Measurements from ENCODE around the gene DIDO1.

The DIDO1 gene

GRCh38 chr20:62905536-62906117 is 20.7 kb downstream of the DIDO1 start:
- Histone ChIP-seq H2BK120ac (ENCODE audit: insufficient read depth, low read length, poor library complexity) (no peak overlapping the region), H3K4me3 (ENCODE audit: low read depth, low read length) (no peak overlapping the region), H3K4me2 (ENCODE audit: low read length) (no peak overlapping the region), H4K12ac (ENCODE audit: low read depth, low read length) (no peak overlapping the region), H4K8ac (ENCODE audit: low read depth, low read length) (no peak overlapping the region), H3K36me3 (ENCODE audit: control insufficient read depth in 1 of 2, insufficient read depth in 2 of 2, low read length in 2 of 2) (peaks cover 68 to 82% of the 10 kb centered on the region in 2 experiments), H3K9ac (ENCODE audit: low read length) (no peak overlapping the region), H3K23ac (ENCODE audit: low read length) (no peak overlapping the region), H3K18ac (ENCODE audit: low read length) (no peak overlapping the region), H3K27ac (ENCODE audit: low read depth, low read length) (no peak overlapping the region), H3K4ac (ENCODE audit: low read depth, low read length) (no peak overlapping the region), H3K79me2 (ENCODE audit: control insufficient read depth, insufficient read depth, low read length, poor library complexity) (no peaks in the 10 kb centered on the region), H2BK5ac (ENCODE audit: low read depth, low read length, poor library complexity) (no peak overlapping the region), H2BK12ac (ENCODE audit: low read length) (no peak overlapping the region), H3K4me1 (ENCODE audit: control insufficient read depth in 1 of 2, insufficient read depth in 2 of 2, low read length in 2 of 2) (peaks cover 4 to 8% of the 10 kb centered on the region in 2 experiments), H3K79me1 (ENCODE audit: low read length) (no peaks in the 10 kb centered on the region), H2AFZ (ENCODE audit: insufficient read depth, low read length, poor library complexity) (no peak overlapping the region), H3K27me3 (ENCODE audit: insufficient read depth, low read length) (no peaks in the 10 kb centered on the region), H4K91ac (ENCODE audit: low read depth, low read length) (no peak overlapping the region), H2AK5ac (ENCODE audit: low read length) (no peak overlapping the region), H3K14ac (ENCODE audit: low read length) (no peak overlapping the region), H3K9me3 (ENCODE audit: insufficient read depth, low read depth, low read length) (no peaks in the 10 kb centered on the region)
- no peak for DNase-seq
- WGBS (ENCODE audit: extremely low coverage, insufficient coverage, insufficient read length), result no CpG with 5 or more reads among the region's 17 CpGs

- no peak overlapping the region for H4K8ac ChIP-seq (ENCODE audit: low read depth, low read length)
- no peaks in the 10 kb centered on the region for H3K9me3 ChIP-seq (ENCODE audit: insufficient read depth, low read depth, low read length)
- H3K27ac ChIP-seq (ENCODE audit: low read depth, low read length), result no peak overlapping the region
- H3K18ac ChIP-seq (ENCODE audit: low read length), result no peak overlapping the region
- no peak overlapping the region for H2BK12ac ChIP-seq (ENCODE audit: low read length)
- H3K79me1 ChIP-seq (ENCODE audit: low read length), result no peaks in the 10 kb centered on the region
- H2AFZ ChIP-seq (ENCODE audit: insufficient read depth, low read length, poor library complexity), result no peak overlapping the region
- peaks cover 1% of the 10 kb centered on the region for H3K79me2 ChIP-seq (ENCODE audit: control insufficient read depth, insufficient read depth, low read length, poor library complexity)
- H2BK5ac ChIP-seq (ENCODE audit: low read depth, low read length, poor library complexity), result no peak overlapping the region
- H2AK5ac ChIP-seq (ENCODE audit: low read length), result no peak overlapping the region
- H3K27me3 ChIP-seq (ENCODE audit: insufficient read depth, low read length), result no peaks in the 10 kb centered on the region
- no peak overlapping the region for H3K9ac ChIP-seq (ENCODE audit: low read length)
- H2BK120ac ChIP-seq (ENCODE audit: insufficient read depth, low read length, poor library complexity), result no peak overlapping the region
- H3K4me1 ChIP-seq (ENCODE audit: control insufficient read depth in 1 of 2, insufficient read depth in 2 of 2, low read length in 2 of 2), result peaks cover 7 to 13% of the 10 kb centered on the region in 2 experiments
- H3K36me3 ChIP-seq (ENCODE audit: control insufficient read depth in 1 of 2, insufficient read depth in 2 of 2, low read length in 2 of 2), result peaks cover 47 to 61% of the 10 kb centered on the region in 2 experiments
- H3K4me3 ChIP-seq (ENCODE audit: low read depth, low read length), result no peak overlapping the region
- H3K14ac ChIP-seq (ENCODE audit: low read length), result no peak overlapping the region
- no peak overlapping the region for H3K23ac ChIP-seq (ENCODE audit: low read length)
- H3K4ac ChIP-seq (ENCODE audit: low read depth, low read length), result no peak overlapping the region
- no CpG with 5 or more reads among the region's 7 CpGs for WGBS (ENCODE audit: extremely low coverage, insufficient coverage, insufficient read length)
- H4K91ac ChIP-seq (ENCODE audit: low read depth, low read length), result no peak overlapping the region
- H4K12ac ChIP-seq (ENCODE audit: low read depth, low read length), result no peak overlapping the region
- no peak overlapping the region for H3K4me2 ChIP-seq (ENCODE audit: low read length)
- DNase-seq, result no peak
These were observed 23.2 kb downstream of the DIDO1 start for GRCh38 chr20:62902926-62903615.

GRCh38 chr20:62901891-62902290 is 24.4 kb downstream of the DIDO1 start:
- no peak overlapping the region for H2AK5ac ChIP-seq (ENCODE audit: low read length)
- DNase-seq, result no peak
- no peak overlapping the region for H3K14ac ChIP-seq (ENCODE audit: low read length)
- H3K9me3 ChIP-seq (ENCODE audit: insufficient read depth, low read depth, low read length), result no peaks in the 10 kb centered on the region
- H4K8ac ChIP-seq (ENCODE audit: low read depth, low read length), result no peak overlapping the region
- no peak overlapping the region for H3K4me3 ChIP-seq (ENCODE audit: low read depth, low read length)
- H3K79me1 ChIP-seq (ENCODE audit: low read length), result no peaks in the 10 kb centered on the region
- H3K36me3 ChIP-seq (ENCODE audit: control insufficient read depth in 1 of 2, insufficient read depth in 2 of 2, low read length in 2 of 2), result peaks cover 38 to 52% of the 10 kb centered on the region in 2 experiments
- H2BK120ac ChIP-seq (ENCODE audit: insufficient read depth, low read length, poor library complexity), result no peak overlapping the region
- H3K4me2 ChIP-seq (ENCODE audit: low read length), result no peak overlapping the region
- no peak overlapping the region for H3K4ac ChIP-seq (ENCODE audit: low read depth, low read length)
- no peak overlapping the region for H2BK12ac ChIP-seq (ENCODE audit: low read length)
- no peak overlapping the region for H3K18ac ChIP-seq (ENCODE audit: low read length)
- no peak overlapping the region for H3K27ac ChIP-seq (ENCODE audit: low read depth, low read length)
- H4K12ac ChIP-seq (ENCODE audit: low read depth, low read length), result no peak overlapping the region
- H3K23ac ChIP-seq (ENCODE audit: low read length), result no peak overlapping the region
- WGBS (ENCODE audit: extremely low coverage, insufficient coverage, insufficient read length), result no CpG with 5 or more reads among the region's 11 CpGs
- H3K79me2 ChIP-seq (ENCODE audit: control insufficient read depth, insufficient read depth, low read length, poor library complexity), result peaks cover 1% of the 10 kb centered on the region
- peaks cover 7 to 13% of the 10 kb centered on the region in 2 experiments for H3K4me1 ChIP-seq (ENCODE audit: control insufficient read depth in 1 of 2, insufficient read depth in 2 of 2, low read length in 2 of 2)
- no peak overlapping the region for H2BK5ac ChIP-seq (ENCODE audit: low read depth, low read length, poor library complexity)
- H3K9ac ChIP-seq (ENCODE audit: low read length), result no peak overlapping the region
- H4K91ac ChIP-seq (ENCODE audit: low read depth, low read length), result no peak overlapping the region
- H2AFZ ChIP-seq (ENCODE audit: insufficient read depth, low read length, poor library complexity), result no peak overlapping the region
- no peaks in the 10 kb centered on the region for H3K27me3 ChIP-seq (ENCODE audit: insufficient read depth, low read length)

- H3K4me2 ChIP-seq (ENCODE audit: low read length), result peak overlapping the region; percentile 30
- peak overlapping the region; percentile 12 for H4K8ac ChIP-seq (ENCODE audit: low read depth, low read length)
- no peak overlapping the region for H2BK12ac ChIP-seq (ENCODE audit: low read length)
- no CpG with 5 or more reads among the region's 20 CpGs for WGBS (ENCODE audit: extremely low coverage, insufficient coverage, insufficient read length)
- H3K79me1 ChIP-seq (ENCODE audit: low read length), result no peaks in the 10 kb centered on the region
- H2BK120ac ChIP-seq (ENCODE audit: insufficient read depth, low read length, poor library complexity), result no peak overlapping the region
- H3K9me3 ChIP-seq (ENCODE audit: insufficient read depth, low read depth, low read length), result no peaks in the 10 kb centered on the region
- no peak overlapping the region for H2BK5ac ChIP-seq (ENCODE audit: low read depth, low read length, poor library complexity)
- H3K27ac ChIP-seq (ENCODE audit: low read depth, low read length), result peak overlapping the region; percentile 62
- no peak overlapping the region for H2AK5ac ChIP-seq (ENCODE audit: low read length)
- no peak overlapping the region for H3K14ac ChIP-seq (ENCODE audit: low read length)
- H3K4ac ChIP-seq (ENCODE audit: low read depth, low read length), result no peak overlapping the region
- peak; percentile 76 to 91 for DNase-seq
- peaks cover 1% of the 10 kb centered on the region for H3K79me2 ChIP-seq (ENCODE audit: control insufficient read depth, insufficient read depth, low read length, poor library complexity)
- no peak overlapping the region for H3K18ac ChIP-seq (ENCODE audit: low read length)
- H3K36me3 ChIP-seq (ENCODE audit: control insufficient read depth in 1 of 2, insufficient read depth in 2 of 2, low read length in 2 of 2), result peaks cover 35 to 51% of the 10 kb centered on the region in 2 experiments
- H3K27me3 ChIP-seq (ENCODE audit: insufficient read depth, low read length), result no peaks in the 10 kb centered on the region
- H4K91ac ChIP-seq (ENCODE audit: low read depth, low read length), result no peak overlapping the region
- no peak overlapping the region for H2AFZ ChIP-seq (ENCODE audit: insufficient read depth, low read length, poor library complexity)
- no peak overlapping the region for H4K12ac ChIP-seq (ENCODE audit: low read depth, low read length)
- no peak overlapping the region for H3K4me3 ChIP-seq (ENCODE audit: low read depth, low read length)
- no peak overlapping the region for H3K9ac ChIP-seq (ENCODE audit: low read length)
- peaks cover 7 to 13% of the 10 kb centered on the region in 2 experiments for H3K4me1 ChIP-seq (ENCODE audit: control insufficient read depth in 1 of 2, insufficient read depth in 2 of 2, low read length in 2 of 2)
- no peak overlapping the region for H3K23ac ChIP-seq (ENCODE audit: low read length)
These were observed 25.4 kb downstream of the DIDO1 start for GRCh38 chr20:62900692-62901584.
